Activated CD4-positive, CD25-positive, alpha-beta regulatory T cell (primary cell): ENCODE measurements around the gene FZD4.

Source experiments
- DNase-seq, 4 experiments: peaks; one replicate each; lab custom pipeline; 2025; lab: John Stamatoyannopoulos, UW

The FZD4 gene

DNA sequence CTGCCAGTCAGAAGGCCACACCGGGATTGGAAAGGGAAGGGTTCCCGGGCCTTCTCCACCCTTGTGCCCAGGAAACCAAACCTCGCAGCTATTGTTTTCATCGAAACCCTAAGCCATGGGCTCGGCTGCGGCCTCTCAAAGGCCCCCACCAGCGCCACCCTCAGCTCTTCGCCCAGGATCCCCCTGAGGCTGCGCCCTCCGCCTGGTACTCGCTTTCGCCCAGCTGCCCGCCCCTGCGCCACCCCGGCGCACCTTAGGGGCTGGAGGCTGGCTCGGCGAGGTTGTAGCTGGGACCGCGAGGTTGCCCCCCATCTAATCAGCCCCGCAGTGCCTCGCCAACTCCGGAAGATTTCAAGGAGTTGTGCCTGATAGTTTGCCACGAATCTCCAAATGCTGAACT lies 49.0 kb downstream of the FZD4 start:
- no peak for DNase-seq

DNA sequence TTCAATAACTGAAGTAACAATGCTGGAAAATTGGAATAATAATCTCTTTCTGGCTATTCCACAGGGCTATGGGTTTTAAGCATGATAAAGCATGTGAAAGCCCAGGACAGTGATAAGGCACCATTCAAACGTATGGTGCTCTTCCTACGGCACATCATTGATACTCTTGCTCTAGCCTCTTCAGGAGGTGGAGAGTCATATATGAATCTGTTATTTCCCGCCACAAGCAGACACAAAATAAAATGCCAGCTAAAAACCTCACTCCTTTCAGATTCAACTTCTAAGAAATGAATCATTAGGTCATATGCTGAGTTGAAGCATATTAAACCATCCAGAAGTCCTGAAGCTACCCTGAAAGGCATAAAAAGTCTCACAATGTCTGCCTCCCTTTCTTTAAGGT lies 49.9 kb downstream of the FZD4 start:
- DNase-seq: no peak

DNA sequence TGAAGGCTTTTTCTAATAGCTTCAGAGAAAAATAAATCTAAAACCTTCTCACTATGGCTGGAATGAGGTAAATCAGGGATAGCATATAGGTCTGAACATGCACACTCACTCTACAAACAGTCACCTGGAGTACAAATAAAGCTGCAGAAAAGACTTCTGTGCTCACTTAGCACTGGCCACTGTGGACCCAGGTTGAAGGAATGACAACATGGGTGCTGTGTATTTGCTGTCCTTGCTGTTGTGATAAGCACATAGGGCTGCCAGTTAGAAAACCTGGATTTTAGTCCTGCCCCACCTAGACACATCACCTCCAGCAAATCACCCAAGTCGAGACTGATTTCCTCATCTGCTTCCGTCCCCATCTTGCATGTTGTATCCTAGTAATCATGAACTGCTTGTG lies 51.2 kb downstream of the FZD4 start:
- DNase-seq: no peak

DNA sequence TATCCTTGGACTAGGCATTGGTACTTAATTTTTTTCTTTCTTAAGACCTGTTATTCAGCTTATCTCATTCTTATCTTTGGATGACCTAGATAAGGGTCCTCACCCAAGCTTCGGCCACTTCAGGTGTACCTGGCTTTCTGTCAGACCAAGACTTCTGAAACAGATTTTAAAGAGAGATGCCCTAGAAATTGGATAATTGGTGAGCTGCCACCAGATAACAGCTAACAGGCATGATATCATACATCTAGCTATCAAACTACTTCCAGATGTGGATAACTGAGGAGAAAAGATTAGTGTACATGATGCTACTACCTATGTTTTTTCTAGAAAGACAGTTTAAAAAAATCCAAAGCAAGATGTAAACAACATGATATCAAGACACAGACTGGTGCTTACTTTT lies 52.9 kb downstream of the FZD4 start:
- DNase-seq: no peak

DNA sequence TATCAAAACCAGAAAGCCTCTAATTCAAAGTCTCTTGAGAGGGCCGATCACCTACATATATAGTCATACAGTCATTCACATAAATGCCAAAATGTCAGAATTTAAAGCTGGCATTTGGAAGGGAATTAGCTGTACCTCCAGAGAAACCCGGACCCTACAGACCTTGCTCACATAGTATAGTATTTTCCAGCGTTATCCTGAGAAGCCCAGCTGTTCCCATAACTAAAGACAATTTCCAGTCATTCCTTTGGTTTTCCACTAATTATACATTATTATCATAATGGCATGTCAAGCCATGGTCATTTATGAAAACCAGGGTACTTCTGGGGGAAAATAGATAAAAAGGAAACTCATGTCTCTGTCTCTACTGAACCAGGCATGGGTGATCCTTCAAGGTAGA lies 53.6 kb downstream of the FZD4 start:
- no peak for DNase-seq

DNA sequence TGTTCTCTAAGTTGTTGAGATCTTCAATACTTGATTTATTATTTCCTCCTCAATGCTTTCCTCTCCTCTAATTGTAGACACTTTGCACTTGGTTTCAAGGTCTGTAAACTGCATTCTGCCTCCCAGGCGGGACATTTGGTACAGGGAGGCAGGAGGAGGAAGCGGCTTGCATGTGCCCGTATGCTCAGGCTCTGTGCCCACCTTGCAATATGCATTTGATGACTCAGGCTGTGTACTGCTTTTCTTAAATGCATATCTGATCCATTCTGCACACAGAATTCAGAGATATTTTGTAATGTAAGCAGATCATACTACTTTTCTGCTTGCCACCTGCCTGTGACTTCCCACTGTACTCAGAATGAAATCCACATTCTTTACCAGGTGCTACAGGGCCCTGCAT lies 55.0 kb downstream of the FZD4 start:
- DNase-seq: no peak

DNA sequence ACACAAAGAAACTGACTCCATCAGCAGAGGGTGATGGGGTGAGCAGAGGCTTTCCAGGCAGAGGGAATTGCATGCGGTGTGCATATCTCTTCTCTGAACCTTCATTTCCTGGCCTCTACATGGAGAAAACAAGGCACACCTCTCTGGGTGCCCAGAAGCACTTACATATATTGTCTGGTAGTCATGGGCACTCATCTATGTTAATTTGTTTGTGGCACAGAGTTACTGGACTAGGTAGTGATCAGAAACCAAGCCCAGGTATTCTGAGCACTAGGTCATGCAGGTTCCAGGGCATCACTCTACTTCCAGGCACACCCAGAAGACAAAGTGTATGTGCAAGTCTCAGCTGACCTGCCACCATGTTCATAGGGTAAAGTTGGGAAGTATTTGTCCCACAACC lies 56.5 kb downstream of the FZD4 start:
- DNase-seq: no peak

DNA sequence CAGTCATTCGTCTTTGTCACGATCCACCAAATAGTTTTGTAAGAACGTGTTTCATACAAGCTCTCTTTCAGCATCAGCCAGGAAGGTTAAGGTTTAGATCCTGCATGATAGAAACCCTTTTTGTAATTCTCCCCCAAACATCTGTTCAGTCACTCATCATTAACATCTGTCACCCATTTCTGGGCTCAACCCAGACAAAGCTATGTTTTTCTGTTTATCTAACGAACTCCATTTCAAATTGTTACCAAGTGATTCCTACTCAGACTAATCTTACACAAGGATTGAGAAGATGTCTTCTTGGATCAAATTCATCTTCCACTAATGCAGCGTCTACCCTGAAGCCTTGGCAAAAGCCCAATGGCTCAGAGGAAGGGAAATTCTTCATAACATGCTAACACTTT lies 58.8 kb downstream of the FZD4 start:
- DNase-seq: no peak
